Measurements from ENCODE around the gene TMEM242.

The TMEM242 gene

GRCh38 chr6:157249826-157250225 is 73.5 kb downstream of the TMEM242 start:
- ATAC-seq = no peak
- DNase-seq = no peak

- no peak for ATAC-seq
- no peak for DNase-seq
Observed at GRCh38 chr6:157248264-157248663, 75.1 kb downstream of the TMEM242 start.

GRCh38 chr6:157246771-157247484 is 76.4 kb downstream of the TMEM242 start:
- ATAC-seq = no peak
- no peak for DNase-seq

GRCh38 chr6:157246048-157246630 is 77.2 kb downstream of the TMEM242 start:
- ATAC-seq (no peak), DNase-seq (no peak)

- no peak for DNase-seq
- no peak for ATAC-seq
Observed at GRCh38 chr6:157245436-157245835, 77.9 kb downstream of the TMEM242 start.

- no peak for ATAC-seq
- DNase-seq = no peak
Observed at GRCh38 chr6:157244780-157245179, 78.5 kb downstream of the TMEM242 start.

- DNase-seq (no peak), ATAC-seq (no peak)
Observed at GRCh38 chr6:157244175-157244574, 79.1 kb downstream of the TMEM242 start.

GRCh38 chr6:157242791-157243190 is 80.5 kb downstream of the TMEM242 start:
- ATAC-seq (no peak), DNase-seq (no peak)

GRCh38 chr6:157240960-157241311 is 82.4 kb downstream of the TMEM242 start:
- ATAC-seq = no peak

GRCh38 chr6:157240059-157240959 is 83.0 kb downstream of the TMEM242 start:
- ATAC-seq (no peak), DNase-seq (no peak)

More at GRCh38 chr6:157240960-157241311, 82.4 kb downstream of the TMEM242 start:
- no peak for DNase-seq

- no peak for DNase-seq
- ATAC-seq = no peak
Observed at GRCh38 chr6:157239671-157240058, 83.7 kb downstream of the TMEM242 start.
